ENCODE results near the gene ANKMY1.

The ANKMY1 gene

DNA sequence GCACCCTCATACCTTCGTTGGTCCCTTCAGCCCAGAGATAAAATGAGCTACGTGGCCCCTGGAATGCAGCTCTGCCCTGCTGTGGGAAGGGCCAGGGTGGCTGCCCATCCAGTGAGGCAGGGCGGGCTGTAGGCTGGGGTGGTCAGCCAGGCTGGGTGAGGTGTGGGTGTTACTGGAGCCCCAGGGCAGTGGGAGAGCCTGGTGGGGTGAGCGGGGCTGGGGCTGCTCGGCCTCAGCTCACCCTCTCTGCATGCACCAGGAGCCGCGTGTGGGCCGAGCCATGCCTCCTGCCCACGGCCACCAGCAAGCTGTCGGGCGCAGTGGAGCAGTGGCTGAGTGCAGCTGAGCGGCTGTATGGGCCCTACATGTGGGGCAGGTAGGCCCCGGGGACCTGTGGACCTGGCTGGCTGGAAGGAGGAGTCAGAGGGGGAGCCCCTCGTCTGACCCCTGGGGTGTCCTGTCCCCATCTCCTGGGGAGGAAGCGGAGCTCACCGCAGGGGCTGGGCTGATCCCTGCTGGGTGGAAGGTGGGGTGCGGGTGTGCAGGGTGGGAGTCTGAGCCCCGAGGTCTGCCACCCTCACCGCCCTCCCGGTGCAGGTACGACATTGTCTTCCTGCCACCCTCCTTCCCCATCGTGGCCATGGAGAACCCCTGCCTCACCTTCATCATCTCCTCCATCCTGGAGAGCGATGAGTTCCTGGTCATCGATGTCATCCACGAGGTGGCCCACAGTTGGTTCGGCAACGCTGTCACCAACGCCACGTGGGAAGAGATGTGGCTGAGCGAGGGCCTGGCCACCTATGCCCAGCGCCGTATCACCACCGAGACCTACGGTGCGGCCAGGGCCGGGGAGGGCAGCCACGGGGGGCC is 16.0 kb upstream of the ANKMY1 start:
- Histone ChIP-seq H3K9me3 (no peaks in the 10 kb centered on the region), H3K27ac (no peak overlapping the region), H3K4me3 (no peak overlapping the region), H3K4me1 (peaks cover 0 to 32% (median 21%) of the 10 kb centered on the region in 4 donors), H3K27me3 (no peaks in the 10 kb centered on the region), H3K36me3 (peaks cover 21 to 78% (median 54%) of the 10 kb centered on the region in 3 donors)
- DNase-seq, result no peak
- intact Hi-C loops (cut with DNase I; ENCODE audit: low total_unique reads), result no loop called here
- TF ChIP-seq, protein P1, sequence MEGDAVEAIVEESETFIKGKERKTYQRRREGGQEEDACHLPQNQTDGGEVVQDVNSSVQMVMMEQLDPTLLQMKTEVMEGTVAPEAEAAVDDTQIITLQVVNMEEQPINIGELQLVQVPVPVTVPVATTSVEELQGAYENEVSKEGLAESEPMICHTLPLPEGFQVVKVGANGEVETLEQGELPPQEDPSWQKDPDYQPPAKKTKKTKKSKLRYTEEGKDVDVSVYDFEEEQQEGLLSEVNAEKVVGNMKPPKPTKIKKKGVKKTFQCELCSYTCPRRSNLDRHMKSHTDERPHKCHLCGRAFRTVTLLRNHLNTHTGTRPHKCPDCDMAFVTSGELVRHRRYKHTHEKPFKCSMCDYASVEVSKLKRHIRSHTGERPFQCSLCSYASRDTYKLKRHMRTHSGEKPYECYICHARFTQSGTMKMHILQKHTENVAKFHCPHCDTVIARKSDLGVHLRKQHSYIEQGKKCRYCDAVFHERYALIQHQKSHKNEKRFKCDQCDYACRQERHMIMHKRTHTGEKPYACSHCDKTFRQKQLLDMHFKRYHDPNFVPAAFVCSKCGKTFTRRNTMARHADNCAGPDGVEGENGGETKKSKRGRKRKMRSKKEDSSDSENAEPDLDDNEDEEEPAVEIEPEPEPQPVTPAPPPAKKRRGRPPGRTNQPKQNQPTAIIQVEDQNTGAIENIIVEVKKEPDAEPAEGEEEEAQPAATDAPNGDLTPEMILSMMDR (IDR thresholded peaks at IDR 0.05), result no peak

DNA sequence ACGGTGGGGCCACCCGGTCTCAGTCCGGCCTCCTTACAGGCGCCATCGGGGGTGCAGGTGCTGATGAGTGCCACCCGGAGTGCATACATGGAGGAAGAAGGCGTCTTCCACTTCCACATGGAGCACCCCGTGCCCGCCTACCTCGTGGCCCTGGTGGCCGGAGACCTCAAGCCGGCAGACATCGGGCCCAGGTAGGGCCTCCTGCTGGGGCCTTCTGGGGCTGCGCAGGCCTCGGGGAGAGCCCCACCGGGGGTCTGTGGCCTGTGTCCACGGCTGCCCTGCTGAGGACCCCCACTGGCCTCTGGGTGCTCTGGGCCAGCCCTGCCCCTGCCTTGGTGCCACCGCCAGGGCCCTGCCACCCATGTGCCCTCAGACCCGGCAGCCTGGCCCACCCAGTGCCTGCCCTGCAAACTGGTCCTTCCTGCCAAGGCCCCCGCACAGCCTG is 15.3 kb upstream of the ANKMY1 start:
- Histone ChIP-seq H3K27me3 (no peaks in the 10 kb centered on the region), H3K36me3 (peaks cover 21 to 71% (median 53%) of the 10 kb centered on the region in 3 donors), H3K4me3 (no peak overlapping the region), H3K9me3 (no peaks in the 10 kb centered on the region), H3K27ac (no peak overlapping the region), H3K4me1 (peaks cover 0 to 30% (median 21%) of the 10 kb centered on the region in 4 donors)
- DNase-seq, result no peak
- intact Hi-C loops (cut with DNase I; ENCODE audit: low total_unique reads), result no loop called here
- TF ChIP-seq, protein P1 (IDR thresholded peaks at IDR 0.05), result no peak

DNA sequence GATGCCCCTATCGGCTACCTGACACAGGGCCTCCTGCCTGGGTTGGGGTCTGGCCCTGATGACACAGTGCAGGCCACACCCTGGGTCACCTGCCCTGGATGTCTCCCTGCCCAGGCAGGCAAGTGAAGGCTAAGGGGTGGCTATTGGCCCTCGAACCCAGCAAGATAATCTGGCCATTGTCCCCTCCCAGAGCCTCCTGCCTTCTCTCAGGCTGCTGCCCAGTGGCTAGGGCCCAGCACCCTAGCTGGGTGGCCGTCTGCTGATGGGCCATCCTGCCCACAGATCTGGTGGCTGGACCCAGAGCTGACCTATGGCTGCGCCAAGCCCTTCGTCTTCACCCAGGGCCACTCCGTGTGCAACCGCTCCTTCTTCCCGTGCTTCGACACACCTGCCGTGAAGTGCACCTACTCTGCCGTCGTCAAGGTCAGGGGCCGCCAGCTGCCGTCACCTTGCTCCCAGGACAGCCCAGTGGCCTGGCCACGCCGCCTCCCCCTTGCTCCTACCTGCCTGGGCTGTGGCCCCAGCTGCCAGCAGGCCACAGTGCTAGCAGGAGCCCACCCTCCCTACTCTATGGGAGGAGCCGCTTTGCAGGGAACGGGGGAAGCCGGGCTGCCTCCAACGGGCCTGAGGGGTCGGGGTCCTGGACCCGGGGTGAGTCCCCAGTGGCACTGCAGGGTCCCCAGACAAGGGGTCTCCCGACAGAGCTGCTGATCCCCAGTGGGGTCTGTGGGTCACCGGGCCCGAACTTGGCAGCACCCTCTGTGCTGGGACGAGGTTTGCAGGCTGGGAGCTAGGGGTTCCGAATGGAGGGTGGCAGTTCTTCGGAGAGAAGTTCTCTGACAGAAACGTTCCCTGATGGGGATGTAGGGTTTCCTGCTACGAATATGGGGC is 14.6 kb upstream of the ANKMY1 start:
- H3K36me3 ChIP-seq, result peaks cover 21 to 64% (median 46%) of the 10 kb centered on the region in 3 donors
- H3K27ac ChIP-seq, result no peak overlapping the region
- TF ChIP-seq, protein P1 (IDR thresholded peaks at IDR 0.05), result no peak
- H3K9me3 ChIP-seq, result no peaks in the 10 kb centered on the region
- H3K4me3 ChIP-seq, result no peak overlapping the region
- peaks cover 0 to 36% (median 24%) of the 10 kb centered on the region in 4 donors for H3K4me1 ChIP-seq
- no peaks in the 10 kb centered on the region for H3K27me3 ChIP-seq
- peak in 1 of 2 donors; percentile 61 for DNase-seq
- intact Hi-C loops (cut with DNase I; ENCODE audit: low total_unique reads), result no loop called here

DNA sequence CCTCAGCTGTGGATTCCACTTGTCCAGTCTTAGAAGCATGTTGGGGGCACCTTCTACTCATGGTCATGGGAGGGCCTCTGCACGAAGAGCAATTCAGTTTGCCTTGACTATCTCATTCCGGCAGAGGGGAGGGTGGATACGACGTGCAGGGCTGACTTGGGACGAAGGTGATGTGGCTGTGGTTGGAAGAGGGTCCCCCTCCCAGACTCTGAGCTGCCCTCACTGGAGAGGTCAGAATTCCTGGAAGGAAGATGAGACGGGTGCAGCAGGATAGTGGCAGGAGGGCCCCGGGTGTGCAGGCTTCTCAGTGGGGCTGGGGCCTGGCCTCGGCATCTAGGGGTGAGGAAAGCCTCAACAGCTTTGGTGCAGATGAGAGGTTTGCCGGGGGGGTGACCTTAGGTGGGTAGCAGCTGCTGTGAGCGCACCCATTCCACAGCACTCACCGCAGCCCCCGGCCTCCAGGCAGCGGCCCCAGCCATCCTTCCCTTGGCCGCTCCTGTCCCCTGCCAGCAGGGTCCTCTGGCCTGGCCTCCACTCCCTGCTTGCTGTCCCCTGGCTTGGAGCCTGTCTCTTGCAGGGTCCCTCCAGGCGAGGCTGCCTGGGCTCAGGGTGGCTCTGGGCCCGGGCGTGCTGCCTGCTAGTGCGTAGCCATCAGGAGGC is 13.7 kb upstream of the ANKMY1 start:
- Histone ChIP-seq H3K27me3 (no peaks in the 10 kb centered on the region), H3K9me3 (no peaks in the 10 kb centered on the region), H3K4me3 (no peak overlapping the region), H3K4me1 (peaks cover 0 to 45% (median 33%) of the 10 kb centered on the region in 4 donors), H3K36me3 (peaks cover 13 to 55% (median 36%) of the 10 kb centered on the region in 3 donors), H3K27ac (no peak overlapping the region)
- peak; percentile 11 to 61 for DNase-seq
- TF ChIP-seq, protein P1 (IDR thresholded peaks at IDR 0.05), result no peak
- intact Hi-C loops (cut with DNase I; ENCODE audit: low total_unique reads), result no loop called here
